Measurements from ENCODE around the gene TRABD. TPM values are rescaled to one million over a fixed set of nuclear protein-coding genes. Genes with fewer than 3 reads are reported as not detected.
"Not testable (repeated sequence)": the region's sequence is repeated elsewhere in the genome, so short reads cannot be mapped to it uniquely, and the experiment has no call there.

TRABD gene
- total RNA-seq, 2 experiments from 2014 or later, result 126 to 128 TPM

GRCh38 chr22:50145721-50146438 is 39.8 kb upstream of the TRABD start:
- no peak overlapping the region for H3K4me2 ChIP-seq (ENCODE audit: low read length)
- DNase-seq (ENCODE audit: low spot score), result no peak
- no peaks in the 10 kb centered on the region for H3K36me3 ChIP-seq (ENCODE audit: insufficient read depth, low read length)
- ChIA-PET CTCF (ENCODE audit: unreplicated experiment) (no interaction called here), POLR2A (no interaction called here)
- no peaks in the 10 kb centered on the region for H3K9me3 ChIP-seq (ENCODE audit: low read length)
- TF ChIP-seq CTCF (conservative IDR thresholded peaks at IDR 0.05; ENCODE audit: low read length) (no peak), EZH2phosphoT487 (IDR thresholded peaks at IDR 0.05; ENCODE audit: borderline replicate concordance, low read depth, low read length) (no peak)
- H3K27ac ChIP-seq (ENCODE audit: low read depth, low read length, poor library complexity, severe bottlenecking), result no peak overlapping the region
- no peaks in the 10 kb centered on the region for H3K79me2 ChIP-seq (ENCODE audit: insufficient read depth, low read depth, low read length)
- no peak overlapping the region for H3K4me3 ChIP-seq (ENCODE audit: low read depth, low read length, poor library complexity, severe bottlenecking)
- H4K20me1 ChIP-seq (ENCODE audit: insufficient read depth, low read length), result no peaks in the 10 kb centered on the region
- BruUV-seq (replicated peaks), result no TSS peak
- no peaks in the 10 kb centered on the region for H3K9me2 ChIP-seq (ENCODE audit: insufficient read depth, low read length)
- H2AFZ ChIP-seq (ENCODE audit: low read length), result no peak overlapping the region
- intact Hi-C loops (cut with micrococcal nuclease; ENCODE audit: unreplicated experiment), result loop anchor here (5.0 kb wide), 1 partner anchor 219 kb away; no protein-coding TSS in a partner anchor
- no peaks in the 10 kb centered on the region for H3K4me1 ChIP-seq (ENCODE audit: insufficient read depth, low read length, poor library complexity, severe bottlenecking)

- intact Hi-C loops (cut with micrococcal nuclease; ENCODE audit: unreplicated experiment), result loop anchor here (5.0 kb wide), 1 partner anchor 219 kb away; no protein-coding TSS in a partner anchor
- no TSS peak for BruUV-seq (replicated peaks)
- no peak for DNase-seq (ENCODE audit: low spot score)
- H3K4me3 ChIP-seq (ENCODE audit: low read depth, low read length, poor library complexity, severe bottlenecking), result no peak overlapping the region
- H3K27ac ChIP-seq (ENCODE audit: low read depth, low read length, poor library complexity, severe bottlenecking), result no peak overlapping the region
- no peaks in the 10 kb centered on the region for H3K36me3 ChIP-seq (ENCODE audit: insufficient read depth, low read length)
- POLR2A ChIA-PET, result no interaction called here
- TF ChIP-seq EZH2phosphoT487 (IDR thresholded peaks at IDR 0.05; ENCODE audit: borderline replicate concordance, low read depth, low read length), result no peak
- TF ChIP-seq CTCF (conservative IDR thresholded peaks at IDR 0.05; ENCODE audit: low read length), result no peak
- no peaks in the 10 kb centered on the region for H3K79me2 ChIP-seq (ENCODE audit: insufficient read depth, low read depth, low read length)
- no peak overlapping the region for H2AFZ ChIP-seq (ENCODE audit: low read length)
- no peaks in the 10 kb centered on the region for H3K9me3 ChIP-seq (ENCODE audit: low read length)
- H3K9me2 ChIP-seq (ENCODE audit: insufficient read depth, low read length), result no peaks in the 10 kb centered on the region
- H3K4me1 ChIP-seq (ENCODE audit: insufficient read depth, low read length, poor library complexity, severe bottlenecking), result no peaks in the 10 kb centered on the region
- H3K4me2 ChIP-seq (ENCODE audit: low read length), result no peak overlapping the region
- CTCF ChIA-PET (ENCODE audit: unreplicated experiment), result no interaction called here
- H4K20me1 ChIP-seq (ENCODE audit: insufficient read depth, low read length), result no peaks in the 10 kb centered on the region
Measured at GRCh38 chr22:50146439-50147238, 39.1 kb upstream of the TRABD start.

DNA sequence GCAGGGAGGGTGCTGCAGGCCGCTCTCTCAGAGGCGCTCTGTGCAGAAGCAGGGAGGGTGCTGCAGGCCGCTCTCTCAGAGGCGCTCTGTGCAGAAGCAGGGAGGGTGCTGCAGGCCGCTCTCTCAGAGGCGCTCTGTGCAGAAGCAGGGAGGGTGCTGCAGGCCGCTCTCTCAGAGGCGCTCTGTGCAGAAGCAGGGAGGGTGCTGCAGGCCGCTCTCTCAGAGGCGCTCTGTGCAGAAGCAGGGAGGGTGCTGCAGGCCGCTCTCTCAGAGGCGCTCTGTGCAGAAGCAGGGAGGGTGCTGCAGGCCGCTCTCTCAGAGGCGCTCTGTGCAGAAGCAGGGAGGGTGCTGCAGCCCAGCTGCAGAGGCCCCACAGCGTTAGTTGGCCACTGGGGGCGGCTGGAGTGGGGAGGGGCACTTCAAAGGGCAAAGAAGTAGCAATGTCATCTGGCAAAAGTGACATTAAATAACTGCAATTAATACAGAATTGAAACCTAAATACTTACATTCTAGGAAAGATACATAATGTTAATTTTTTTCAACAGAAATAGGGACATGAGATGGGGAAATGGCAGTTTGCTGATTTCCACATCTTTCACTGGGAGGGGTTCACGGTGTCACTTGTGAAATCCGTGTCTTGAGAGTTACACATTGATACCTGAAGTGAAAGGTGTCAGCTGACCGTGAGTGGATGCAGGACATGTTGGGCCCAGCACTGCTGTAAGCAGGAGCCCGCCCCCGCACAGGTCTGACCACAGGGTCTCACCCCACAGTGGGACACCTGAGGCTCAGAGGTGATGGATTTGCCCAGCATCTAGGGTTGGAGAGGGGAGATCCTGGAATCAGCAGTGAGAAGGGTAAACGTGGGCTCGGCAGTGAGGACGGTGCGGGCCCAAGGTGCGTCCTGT is 38.2 kb upstream of the TRABD start:
- BruUV-seq (replicated peaks); H3K27ac ChIP-seq (ENCODE audit: low read depth, low read length, poor library complexity, severe bottlenecking); H3K9me2 ChIP-seq (ENCODE audit: insufficient read depth, low read length); H3K9me3 ChIP-seq (ENCODE audit: low read length); H3K4me2 ChIP-seq (ENCODE audit: low read length); H3K36me3 ChIP-seq (ENCODE audit: insufficient read depth, low read length); H4K20me1 ChIP-seq (ENCODE audit: insufficient read depth, low read length); H3K4me3 ChIP-seq (ENCODE audit: low read depth, low read length, poor library complexity, severe bottlenecking); H3K4me1 ChIP-seq (ENCODE audit: insufficient read depth, low read length, poor library complexity, severe bottlenecking); CTCF ChIA-PET (ENCODE audit: unreplicated experiment); H2AFZ ChIP-seq (ENCODE audit: low read length); DNase-seq (ENCODE audit: low spot score); POLR2A ChIA-PET; H3K79me2 ChIP-seq (ENCODE audit: insufficient read depth, low read depth, low read length): not testable (repeated sequence)
- intact Hi-C loops (cut with micrococcal nuclease; ENCODE audit: unreplicated experiment), result loop anchor here (2.0 to 5.0 kb wide), 2 partner anchors 53 to 220 kb away; partner anchors contain the start of gene SELENOO

Measured in OCI-LY7 (cell line).